Fibroblast of skin of left biceps (primary cell): ENCODE data around the gene NCOA7.
A peak's percentile ranks its signal among the peaks of the same experiment; 100 is the strongest.
"Not testable (repeated sequence)": the region's sequence is repeated elsewhere in the genome, so short reads cannot be mapped to it uniquely, and the experiment has no call there.

ENCODE experiments used
- DNase-seq, 2 experiments: peaks; one replicate each; pipeline ENCODE4 v3.0.0-alpha.2; 2013; ENCODE audit warnings: low read depth in 2 of 2

NCOA7 gene

GRCh38 chr6:125945378-125946141, 154.8 kb downstream of the NCOA7 start:
- no peak for DNase-seq

DNA sequence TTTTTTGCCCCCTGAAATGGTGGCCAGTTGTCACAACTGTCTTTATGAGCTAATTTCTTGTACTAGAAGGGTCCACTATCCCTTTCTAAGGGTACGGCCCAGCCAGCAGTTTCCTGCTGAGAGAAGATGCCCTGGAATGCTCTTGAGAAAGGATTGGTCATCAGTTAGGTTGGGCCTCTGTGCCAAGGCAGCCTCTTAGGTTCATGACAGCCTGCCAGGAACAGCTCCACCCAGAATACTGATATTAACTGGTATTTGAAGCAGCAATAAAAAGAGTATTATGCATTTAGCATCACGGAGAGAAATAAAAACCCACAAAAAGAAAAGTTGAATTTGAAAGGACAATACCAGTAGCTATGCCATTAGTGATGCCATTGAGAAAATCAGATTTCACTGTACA, 156.9 kb downstream of the NCOA7 start:
- no peak for DNase-seq

DNA sequence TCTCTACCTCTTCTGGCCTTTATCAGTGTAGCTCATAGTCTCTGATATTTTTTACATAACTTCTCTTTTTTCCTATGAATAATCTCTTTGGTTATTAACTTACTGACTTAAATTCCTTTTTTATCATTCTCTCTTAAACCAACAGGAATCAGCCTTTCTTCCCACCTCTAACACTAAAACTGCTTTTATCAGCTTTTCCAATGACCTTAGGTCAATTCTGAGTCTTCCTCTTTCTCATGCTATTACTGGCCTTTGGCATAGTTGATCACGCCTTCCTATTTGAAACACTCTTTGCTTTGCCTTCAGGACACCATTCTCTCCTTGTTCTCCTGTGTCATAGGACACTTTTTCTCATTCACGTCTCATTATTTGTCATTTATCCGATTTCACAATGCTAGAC, 157.7 kb downstream of the NCOA7 start:
- DNase-seq: no peak

GRCh38 chr6:125949069-125949468, 158.3 kb downstream of the NCOA7 start:
- no peak for DNase-seq

GRCh38 chr6:125950293-125950692, 159.5 kb downstream of the NCOA7 start:
- DNase-seq: no peak

- not testable (repeated sequence) for DNase-seq
Measured at GRCh38 chr6:125950716-125951115, 160.0 kb downstream of the NCOA7 start.

- DNase-seq: no peak
Measured at GRCh38 chr6:125951323-125951722, 160.6 kb downstream of the NCOA7 start.

- no peak for DNase-seq
Measured at GRCh38 chr6:125952764-125953501, 162.2 kb downstream of the NCOA7 start.

DNA sequence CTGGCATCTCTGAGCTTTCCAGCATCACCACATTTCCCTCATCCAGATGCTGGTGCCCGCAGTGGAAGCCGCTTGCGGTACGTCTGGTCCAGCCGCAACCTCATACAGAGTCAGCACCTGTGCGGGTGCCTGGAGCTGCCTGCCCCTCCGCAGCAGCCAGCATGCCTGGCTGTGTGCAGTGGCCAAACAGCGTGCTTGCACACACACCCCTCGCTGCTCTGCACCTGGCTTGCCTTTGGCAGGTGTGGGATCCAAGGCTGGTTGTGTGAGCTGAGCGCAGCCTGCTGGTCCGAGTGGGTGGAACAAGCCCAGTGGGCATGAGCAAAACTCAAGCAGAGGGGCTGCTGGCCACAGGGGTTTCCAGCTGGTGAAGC, 162.7 kb downstream of the NCOA7 start:
- DNase-seq: no peak

DNA sequence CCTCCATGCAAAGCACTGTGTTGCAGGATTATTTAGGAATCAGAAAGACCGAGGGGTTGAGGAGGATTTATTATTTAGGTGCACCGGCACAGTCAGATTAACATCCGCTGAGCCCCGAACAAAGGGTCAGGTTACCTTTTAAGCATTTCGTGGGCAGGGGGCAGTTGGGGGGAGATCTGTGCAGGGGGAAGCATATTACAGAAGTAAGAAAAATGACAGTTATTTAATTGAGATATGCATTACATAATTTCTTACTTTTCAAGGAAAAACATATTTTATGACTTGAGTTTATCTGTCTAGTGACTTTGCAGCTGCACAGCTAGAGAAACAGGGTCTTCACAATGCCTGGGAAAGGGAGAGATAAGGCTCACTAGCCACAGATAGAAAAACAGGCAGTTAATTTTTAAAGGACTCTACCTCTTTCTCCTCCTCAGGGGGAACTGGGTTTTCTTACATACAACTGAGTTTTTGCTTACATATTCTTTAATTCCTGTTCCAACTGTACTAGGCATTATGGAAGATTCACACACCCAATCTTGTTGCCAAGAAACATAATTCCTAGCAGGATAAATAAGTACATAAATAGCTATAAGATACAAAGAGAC, 164.1 kb downstream of the NCOA7 start:
- no peak for DNase-seq

DNA sequence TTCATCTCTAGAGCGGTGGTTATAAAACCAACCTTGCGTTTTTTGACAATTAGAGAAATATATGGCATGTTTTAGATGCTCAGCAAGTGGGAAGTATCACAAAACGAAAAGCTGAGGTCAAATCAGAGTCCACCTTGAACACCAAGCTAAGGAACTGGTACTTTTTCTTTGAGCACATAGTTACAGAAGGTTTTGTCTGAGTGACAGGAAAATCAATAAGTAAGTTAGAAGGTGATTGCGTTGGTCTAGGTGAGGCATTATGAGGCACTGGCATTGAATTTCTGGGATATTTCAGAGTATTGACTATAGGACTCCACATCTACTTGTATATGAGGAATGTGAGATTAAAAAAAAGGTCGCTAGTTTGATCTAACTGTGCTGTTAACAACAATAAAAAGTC, 165.2 kb downstream of the NCOA7 start:
- DNase-seq: no peak

DNA sequence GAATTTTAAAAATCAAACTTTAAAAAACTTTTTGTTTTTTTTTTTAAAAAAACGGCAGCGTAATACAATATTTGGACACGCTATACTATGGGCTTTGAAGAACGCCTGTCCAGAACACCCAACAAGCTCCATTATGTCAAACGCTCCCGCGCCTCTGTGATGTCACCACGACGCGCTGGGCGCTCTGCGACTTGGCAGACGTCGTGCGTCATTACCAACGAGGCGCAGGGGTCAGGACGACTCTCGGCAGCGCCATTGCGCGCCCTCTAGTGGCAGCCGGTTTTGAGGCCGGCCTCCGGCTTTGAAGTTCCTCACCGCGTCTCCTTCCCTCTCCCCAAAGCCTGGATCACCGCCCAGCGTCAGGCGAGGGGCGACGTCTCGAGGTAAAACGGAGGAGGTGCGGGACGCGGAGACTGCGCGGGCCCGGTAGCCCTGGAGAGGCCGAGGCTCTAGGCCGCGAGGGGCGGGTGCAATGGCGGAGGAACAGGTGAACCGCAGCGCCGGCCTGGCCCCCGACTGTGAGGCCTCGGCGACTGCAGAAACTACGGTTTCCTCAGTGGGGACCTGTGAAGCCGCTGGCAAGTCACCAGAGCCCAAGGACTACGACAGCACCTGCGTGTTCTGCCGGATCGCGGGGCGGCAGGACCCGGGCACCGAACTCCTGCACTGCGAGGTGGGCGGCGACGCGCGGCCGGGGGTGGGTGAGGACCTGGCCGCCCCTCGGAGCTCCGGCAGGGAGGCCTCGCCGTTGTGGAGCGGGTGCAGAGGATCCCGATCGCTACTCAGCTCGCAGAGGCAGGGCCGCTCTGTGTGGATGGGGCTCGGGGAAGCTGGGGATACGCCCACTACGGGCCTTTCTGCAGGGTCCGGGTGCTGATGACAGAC, 166.0 kb downstream of the NCOA7 start, which contains the start of gene HINT3:
TSS of gene HINT3 (plus strand) at position 265 of the 885 bp plus-strand sequence. CDS start at position 473, 208 bp downstream.
- DNase-seq: peak; percentile 88

GRCh38 chr6:125957391-125957693, 166.6 kb downstream of the NCOA7 start:
- no peak for DNase-seq

DNA sequence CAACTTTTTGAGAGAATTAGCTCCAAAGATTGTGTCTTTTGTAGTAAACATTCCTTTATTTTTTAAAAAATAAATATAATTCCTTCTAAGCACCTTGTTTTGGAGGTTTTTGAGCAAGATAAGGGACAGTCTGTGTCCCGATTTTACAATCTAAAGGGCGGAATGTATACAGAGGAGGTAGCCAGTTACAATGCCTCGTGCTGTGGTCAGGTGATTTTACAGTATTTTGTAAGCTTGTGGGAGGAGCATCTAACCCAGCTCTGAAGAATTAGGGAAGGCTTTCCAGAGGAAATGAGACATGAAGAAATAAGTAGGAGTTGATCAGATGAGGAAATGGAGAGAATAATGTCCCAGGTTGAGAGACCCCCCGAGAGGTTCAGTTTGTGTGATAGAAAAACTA, 167.1 kb downstream of the NCOA7 start:
- no peak for DNase-seq

GRCh38 chr6:125959041-125959440, 168.3 kb downstream of the NCOA7 start:
- DNase-seq: no peak

DNA sequence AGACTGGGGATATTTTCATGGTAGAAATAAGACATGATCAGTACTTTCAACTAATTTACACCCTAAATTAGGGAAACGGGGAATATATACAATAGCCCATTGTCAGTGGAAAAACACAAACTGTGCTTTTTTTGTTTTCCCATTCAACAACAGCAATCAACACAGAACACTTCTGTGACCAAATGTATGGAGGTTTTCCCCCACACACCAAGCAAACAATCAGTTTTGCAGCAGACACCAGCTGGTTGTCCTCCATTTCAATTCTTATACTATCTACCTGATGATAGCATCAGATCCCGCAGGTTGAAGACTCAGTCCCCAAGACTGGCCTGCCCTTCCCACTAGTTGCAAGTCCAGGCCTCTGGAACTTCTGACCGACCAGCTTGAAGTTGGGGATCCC, 170.4 kb downstream of the NCOA7 start:
- no peak for DNase-seq

GRCh38 chr6:125962900-125963497, 172.2 kb downstream of the NCOA7 start:
- DNase-seq: no peak

GRCh38 chr6:125963817-125964216, 173.1 kb downstream of the NCOA7 start:
- no peak for DNase-seq

DNA sequence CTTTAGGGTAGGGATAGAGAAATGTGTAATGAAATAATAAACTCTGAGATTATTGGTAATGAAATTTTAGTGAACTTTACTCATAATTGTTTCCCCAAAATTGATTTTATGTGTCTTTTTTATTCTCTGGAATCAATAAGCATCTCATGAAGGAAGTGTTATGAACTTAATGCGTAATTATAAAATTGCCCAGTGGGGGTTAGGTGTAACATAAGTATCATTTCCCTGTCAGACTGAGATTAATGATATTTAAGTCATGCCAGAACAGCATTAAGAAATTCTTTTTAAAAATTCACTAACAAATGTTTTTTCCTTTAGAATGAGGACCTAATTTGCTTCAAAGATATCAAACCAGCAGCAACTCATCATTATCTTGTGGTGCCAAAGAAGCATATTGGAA, 175.8 kb downstream of the NCOA7 start:
- no peak for DNase-seq

DNA sequence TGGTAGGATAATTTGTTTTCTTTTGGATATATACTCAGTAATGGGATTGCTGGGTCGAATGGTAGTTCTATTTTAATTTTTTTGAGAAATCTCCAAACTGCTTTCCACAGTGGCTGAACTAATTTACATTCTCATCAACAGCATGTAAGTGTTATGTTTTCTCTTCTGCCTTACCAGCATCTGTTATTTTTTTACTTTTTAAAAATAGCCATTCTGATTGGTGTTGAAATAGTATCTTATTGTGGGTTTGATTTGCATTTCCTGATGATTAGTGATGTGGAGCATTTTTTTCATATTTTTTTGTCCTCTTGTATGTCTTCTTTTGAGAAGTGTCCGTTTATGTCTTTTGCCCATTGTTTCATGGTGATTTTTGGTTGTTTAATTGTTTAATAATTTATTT, 177.7 kb downstream of the NCOA7 start:
- DNase-seq: no peak

DNA sequence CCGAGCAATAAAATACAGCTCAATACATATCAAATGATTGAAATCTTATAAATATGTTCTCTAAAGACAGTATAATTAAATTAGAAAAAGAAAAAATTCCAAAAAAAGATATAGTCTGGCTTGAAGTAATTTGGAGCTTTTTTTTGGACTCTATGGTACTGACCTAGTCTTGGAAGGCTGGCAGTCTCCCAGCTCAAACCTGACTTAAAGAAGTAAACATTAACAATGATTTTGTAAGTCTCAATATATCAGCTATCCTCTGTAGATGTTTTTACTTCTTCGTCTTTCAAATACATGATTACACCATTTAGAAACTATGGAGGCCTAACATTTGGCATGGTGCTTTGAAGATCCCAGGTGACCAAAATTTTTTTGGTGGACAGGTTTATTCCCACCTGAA, 180.0 kb downstream of the NCOA7 start:
- DNase-seq: no peak

GRCh38 chr6:125972478-125972877, 181.7 kb downstream of the NCOA7 start:
- not testable (repeated sequence) for DNase-seq
